Measurements from ENCODE around the gene TMTC1. TPM values are rescaled to one million over a fixed set of nuclear protein-coding genes. Genes with fewer than 3 reads are reported as not detected.

The TMTC1 gene
- total and polyA plus RNA-seq, 9 of the 15 experiments (the other 6 are each of a cell fraction or from before 2014, with no cell fraction given) = under 0.01 to 0.18 (median 0.06) TPM; not detected in 2

- 0% methylated on average over 3 of the region's 3 CpGs for WGBS (ENCODE audit: insufficient coverage, low coverage, missing lambda C conversion rate)
- no peak overlapping the region for H3K4me2 ChIP-seq (ENCODE audit: insufficient read depth, low read length)
- TF ChIP-seq ZBTB5 (IDR thresholded peaks at IDR 0.05) = no peak
- no peak for TF ChIP-seq RBBP5 (IDR thresholded peaks at IDR 0.05; ENCODE audit: borderline replicate concordance, insufficient read depth, low read length, poor library complexity, severe bottlenecking)
- no peak for TF ChIP-seq SP2 (IDR thresholded peaks at IDR 0.05; ENCODE audit: extremely low read depth, low read depth, low read length, poor library complexity, severe bottlenecking)
- TF ChIP-seq CEBPB (tag; IDR thresholded peaks at IDR 0.05) = no peak
- BruUV-seq (replicated peaks) = no TSS peak
- ChIA-PET POLR2A (no interaction called here), CTCF (ENCODE audit: low intra/inter-chr PET ratio) (no interaction called here)
- no peaks in the 10 kb centered on the region for H3K36me3 ChIP-seq (ENCODE audit: control insufficient read depth, insufficient read depth, low read length)
- H3K79me2 ChIP-seq (ENCODE audit: control insufficient read depth, insufficient read depth, low read length) = no peaks in the 10 kb centered on the region
- H3K9me3 ChIP-seq (replicated peaks; ENCODE audit: control insufficient read depth, insufficient read depth, low read depth, low read length) = no peaks in the 10 kb centered on the region
- FAIRE-seq (no peak), ATAC-seq (no peak), DNase-seq (ENCODE audit: extremely low read depth in 1 of 4, low spot score in 3 of 4) (no peak)
- intact Hi-C loops (cut with micrococcal nuclease) (no loop called here), in situ Hi-C loops (cut with MboI) (no loop called here)
- H4K20me1 ChIP-seq (replicated peaks; ENCODE audit: control insufficient read depth, insufficient read depth, low read length) = no peaks in the 10 kb centered on the region
- H3K4me1 ChIP-seq (replicated peaks in 1 of 2; ENCODE audit: control insufficient read depth in 2 of 2, insufficient read depth in 2 of 2, low read length in 2 of 2) = no peaks in the 10 kb centered on the region
- H3K4me3 ChIP-seq = no peak overlapping the region
- H3K27ac ChIP-seq (ENCODE audit: extremely low read depth, low read depth, low read length) = no peak overlapping the region
- H3K9me1 ChIP-seq (ENCODE audit: control insufficient read depth, insufficient read depth, low read length) = no peaks in the 10 kb centered on the region
- no peak overlapping the region for H3K9ac ChIP-seq (ENCODE audit: insufficient read depth in 1 of 2, low read depth in 2 of 2, low read length in 2 of 2)
- H2AFZ ChIP-seq (ENCODE audit: low read depth, low read length) = no peak overlapping the region
- H3K27me3 ChIP-seq (ENCODE audit: control insufficient read depth in 2 of 2, insufficient read depth in 2 of 2, low read length in 2 of 2) = peaks cover 6 to 12% of the 10 kb centered on the region in 2 experiments; a peak in 4 of 5 replicates
Measured at GRCh38 chr12:29611906-29612305, 171.8 kb downstream of the TMTC1 start.

Data from K562 (cell line).